ENCODE measurements around the gene ASPSCR1. TPM values are rescaled to one million over a fixed set of nuclear protein-coding genes. Genes with fewer than 3 reads are reported as not detected.

ASPSCR1 gene
- total and polyA plus RNA-seq, 2 of the 13 experiments (the other 11 are each of a cell fraction or from before 2014, with no cell fraction given), result 274 to 314 TPM

GRCh38 chr17:81993729-81994592 is 16.5 kb downstream of the ASPSCR1 start (continued):
- 0 out of 2 replicates have a peak, but pooled peaks have one; percentile 19 for TF ChIP-seq NFAT5 (CRISPR knock-in tag; IDR thresholded peaks at IDR 0.05)
- no peak for TF ChIP-seq CHD2 (IDR thresholded peaks at IDR 0.05; ENCODE audit: low read depth, low read length)
- no peak for TF ChIP-seq RAD51 (IDR thresholded peaks at IDR 0.05; ENCODE audit: borderline replicate concordance)
- TF ChIP-seq MTA3 (CRISPR knock-in tag; IDR thresholded peaks at IDR 0.05), result no peak
- peak in 1 of 2 experiments; percentile 45; a peak in 2 of 4 replicates for TF ChIP-seq HMGXB4 (CRISPR knock-in tag; IDR thresholded peaks at IDR 0.05; ENCODE audit: borderline replicate concordance in 1 of 2, low read depth in 1 of 2)
- no peak for TF ChIP-seq ZNF850 (CRISPR knock-in tag; conservative IDR thresholded peaks at IDR 0.05)
- no peak for TF ChIP-seq PAX8 (CRISPR knock-in tag; IDR thresholded peaks at IDR 0.05; ENCODE audit: borderline replicate concordance)
- TF ChIP-seq ATF5 (CRISPR knock-in tag; IDR thresholded peaks at IDR 0.05; ENCODE audit: low read depth), result no peak; the same call in 1 of the 2 replicates
- TF ChIP-seq IRX3 (CRISPR knock-in tag; IDR thresholded peaks at IDR 0.05; ENCODE audit: borderline replicate concordance, low read depth), result 0 out of 2 replicates have a peak, but pooled peaks have one; percentile 27
- TF ChIP-seq REL (CRISPR knock-in tag; conservative IDR thresholded peaks at IDR 0.05), result no peak
- peak; percentile 6; the same call in 1 of the 2 replicates for TF ChIP-seq TRAFD1 (CRISPR knock-in tag; IDR thresholded peaks at IDR 0.05; ENCODE audit: borderline replicate concordance)
- no peak for TF ChIP-seq MAX (IDR thresholded peaks at IDR 0.05)
- no peak for TF ChIP-seq ZNF20 (CRISPR knock-in tag; IDR thresholded peaks at IDR 0.05)
- TF ChIP-seq CEBPG (CRISPR knock-in tag; IDR thresholded peaks at IDR 0.05), result peak; percentile 56
- TF ChIP-seq ZNF414 (CRISPR knock-in tag; IDR thresholded peaks at IDR 0.05), result no peak
- peak; percentile 58; the same call in 1 of the 2 replicates for TF ChIP-seq EEA1 (CRISPR knock-in tag; IDR thresholded peaks at IDR 0.05; ENCODE audit: borderline replicate concordance)
